Skeletal muscle cell (primary cell): Measurements from ENCODE around the gene TNPO3.
A peak's percentile ranks its signal among the peaks of the same experiment; 100 is the strongest.
"Not testable (repeated sequence)": the region's sequence is repeated elsewhere in the genome, so short reads cannot be mapped to it uniquely, and the experiment has no call there.

Experiments used
- DNase-seq: peaks from one replicate; pipeline ENCODE4 v3.0.0-alpha.2; 2010; ENCODE audit warnings: low read depth
- H3K4me3 ChIP-seq: 2 replicates; pipeline ENCODE4 v1.5.1; 2011; ENCODE audit warnings: low read depth, mild to moderate bottlenecking, control low read depth, low read length, moderate library complexity

The TNPO3 gene

DNA sequence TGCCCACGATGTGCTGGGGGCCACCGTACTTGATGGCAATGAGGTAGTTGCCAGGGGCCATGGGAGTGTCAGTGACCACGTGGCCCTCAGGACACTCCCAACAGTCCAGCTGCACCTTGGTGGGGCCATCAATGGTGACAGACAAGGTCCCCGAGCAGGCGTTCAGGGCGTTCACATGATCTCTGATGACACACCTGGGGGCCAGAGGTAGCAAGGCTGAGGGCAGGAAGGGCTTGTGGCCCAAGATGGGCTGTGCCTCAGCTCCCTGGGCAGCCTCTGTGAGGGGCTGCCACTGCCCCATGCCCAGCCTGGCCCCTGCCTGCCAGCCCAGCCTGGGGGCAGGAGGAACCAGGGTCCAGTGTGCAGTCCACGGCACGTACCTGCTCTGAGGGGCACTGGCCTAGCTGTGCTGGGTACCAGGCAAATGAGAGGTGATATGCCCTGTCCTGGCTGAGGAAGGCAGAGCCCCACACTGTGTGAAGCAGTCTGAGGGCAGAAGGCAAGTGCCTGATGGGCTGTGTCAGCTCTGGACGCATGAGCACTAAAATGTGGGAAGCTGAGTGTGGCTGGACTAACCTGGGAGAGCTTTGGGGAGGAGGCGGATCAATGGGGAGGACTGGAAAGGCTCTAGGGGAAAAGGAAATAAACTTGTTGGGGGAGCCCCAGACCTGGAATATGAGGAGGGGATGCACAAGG lies 140.9 kb downstream of the TNPO3 start:
- no peak for DNase-seq
- no peak overlapping the region for H3K4me3 ChIP-seq

DNA sequence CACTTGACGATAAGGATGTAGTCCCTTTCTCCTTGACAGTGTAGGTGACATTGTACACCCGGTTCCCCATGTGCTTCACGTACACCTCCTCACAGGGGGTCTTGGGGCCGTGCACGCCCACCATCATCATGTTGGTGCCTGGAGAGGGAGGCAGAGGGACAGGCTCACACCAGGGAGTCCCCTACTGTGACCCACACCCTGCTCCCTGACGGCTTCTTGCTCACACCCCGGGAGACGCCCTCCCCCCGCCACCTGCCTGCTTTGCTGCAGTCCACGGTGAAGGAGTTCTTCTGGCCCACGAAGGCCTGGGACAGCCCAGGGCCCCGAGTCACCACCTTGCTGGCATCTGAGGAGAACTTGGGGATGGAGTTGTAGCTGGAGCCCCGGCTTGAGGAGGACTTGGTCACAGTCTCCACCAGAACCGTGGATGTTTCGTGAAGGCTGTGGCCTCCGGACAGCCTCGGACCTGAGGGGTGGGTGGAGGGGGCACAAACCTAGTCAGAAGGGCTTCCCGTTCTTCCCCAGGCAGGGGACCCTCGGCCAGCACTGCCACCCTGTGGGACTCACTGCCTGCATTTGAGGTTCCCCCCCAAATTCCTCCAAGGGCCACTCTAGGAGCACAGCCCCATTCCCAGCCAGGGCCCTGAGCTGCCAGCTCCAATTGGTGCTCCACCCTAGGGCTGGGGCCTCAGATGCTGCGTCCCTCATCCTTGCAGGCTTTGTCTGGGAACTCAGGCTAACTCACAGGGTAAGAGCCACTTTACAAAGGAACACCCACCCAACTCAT lies 142.0 kb downstream of the TNPO3 start:
- not testable (repeated sequence) for H3K4me3 ChIP-seq, DNase-seq

DNA sequence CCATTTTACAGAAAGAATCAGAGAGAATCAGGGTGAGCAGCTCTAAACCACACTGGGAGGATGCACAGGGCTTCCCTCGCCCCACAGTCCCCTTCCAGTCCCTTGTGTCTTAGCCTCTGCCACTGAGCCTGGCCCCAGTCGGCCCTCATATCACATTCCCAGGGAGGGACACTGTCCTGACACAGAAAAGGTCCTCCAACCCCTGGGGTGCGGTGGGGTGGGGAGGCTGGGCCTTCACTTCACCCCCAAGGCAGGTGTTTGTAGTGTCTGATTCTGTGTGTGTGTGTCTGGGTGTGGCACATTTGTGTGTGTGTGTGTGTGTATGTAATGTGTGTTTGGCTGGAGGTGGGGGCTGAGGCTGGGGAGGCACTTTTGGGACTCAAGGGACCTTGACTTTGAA lies 142.6 kb downstream of the TNPO3 start:
- no peak overlapping the region for H3K4me3 ChIP-seq
- DNase-seq = no peak

DNA sequence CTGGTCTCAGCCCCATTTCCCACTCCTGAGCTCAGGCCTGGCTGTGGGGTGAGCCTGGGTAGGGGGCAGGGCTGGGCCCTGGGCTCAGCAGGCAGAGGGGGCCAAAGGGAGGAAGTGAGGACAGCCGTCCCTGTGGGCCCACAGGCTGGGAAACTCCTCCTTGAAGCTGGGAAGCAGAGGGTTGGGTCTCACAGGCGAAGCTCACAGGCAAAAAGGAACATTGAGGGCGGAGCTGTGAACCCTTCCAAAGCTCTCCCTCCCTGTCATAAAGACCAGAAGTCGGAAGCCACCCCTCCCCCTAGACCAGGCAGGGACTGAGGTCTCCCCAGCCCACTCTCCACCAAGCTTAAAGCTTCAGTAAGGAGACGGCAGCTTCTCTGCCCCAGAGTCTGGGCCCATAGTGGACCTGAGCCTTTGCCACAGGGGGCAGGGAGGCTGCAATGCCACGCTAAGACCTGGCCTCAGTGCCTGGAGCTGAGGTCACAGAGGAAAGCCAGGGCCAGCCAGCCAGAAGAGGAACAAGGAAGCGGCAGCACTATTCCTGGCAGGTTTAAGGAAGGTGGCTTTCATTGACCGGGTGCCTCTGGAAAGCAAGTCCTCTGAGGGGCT lies 143.4 kb downstream of the TNPO3 start:
- no peak for DNase-seq
- H3K4me3 ChIP-seq = no peak overlapping the region

DNA sequence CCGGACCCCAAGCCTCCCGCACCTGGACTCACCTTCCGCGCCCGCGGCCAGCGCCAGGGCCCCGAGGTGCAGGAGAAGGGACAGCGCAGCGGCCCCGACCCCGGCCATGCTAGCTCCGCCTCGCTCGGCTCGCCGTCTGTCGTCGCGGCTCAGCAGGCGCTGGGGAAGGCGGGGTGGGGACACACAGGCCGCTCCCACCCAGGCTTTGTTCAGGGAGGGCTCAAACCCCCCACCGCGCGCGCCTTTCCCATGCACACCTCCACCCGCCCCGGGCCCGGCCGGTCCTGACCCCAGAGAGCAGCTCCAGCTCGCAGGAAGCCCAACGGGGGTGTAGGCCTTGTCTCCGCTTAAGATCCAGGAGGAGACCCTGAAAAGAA lies 144.4 kb downstream of the TNPO3 start, which contains the start of gene KCP:
TSS of gene KCP (minus strand) at position 141 of the 377 bp plus-strand sequence. CDS start at position 108, 33 bp downstream.
- peak within 1 kb of the TSS; percentile 4 for H3K4me3 ChIP-seq
- no peak for DNase-seq

DNA sequence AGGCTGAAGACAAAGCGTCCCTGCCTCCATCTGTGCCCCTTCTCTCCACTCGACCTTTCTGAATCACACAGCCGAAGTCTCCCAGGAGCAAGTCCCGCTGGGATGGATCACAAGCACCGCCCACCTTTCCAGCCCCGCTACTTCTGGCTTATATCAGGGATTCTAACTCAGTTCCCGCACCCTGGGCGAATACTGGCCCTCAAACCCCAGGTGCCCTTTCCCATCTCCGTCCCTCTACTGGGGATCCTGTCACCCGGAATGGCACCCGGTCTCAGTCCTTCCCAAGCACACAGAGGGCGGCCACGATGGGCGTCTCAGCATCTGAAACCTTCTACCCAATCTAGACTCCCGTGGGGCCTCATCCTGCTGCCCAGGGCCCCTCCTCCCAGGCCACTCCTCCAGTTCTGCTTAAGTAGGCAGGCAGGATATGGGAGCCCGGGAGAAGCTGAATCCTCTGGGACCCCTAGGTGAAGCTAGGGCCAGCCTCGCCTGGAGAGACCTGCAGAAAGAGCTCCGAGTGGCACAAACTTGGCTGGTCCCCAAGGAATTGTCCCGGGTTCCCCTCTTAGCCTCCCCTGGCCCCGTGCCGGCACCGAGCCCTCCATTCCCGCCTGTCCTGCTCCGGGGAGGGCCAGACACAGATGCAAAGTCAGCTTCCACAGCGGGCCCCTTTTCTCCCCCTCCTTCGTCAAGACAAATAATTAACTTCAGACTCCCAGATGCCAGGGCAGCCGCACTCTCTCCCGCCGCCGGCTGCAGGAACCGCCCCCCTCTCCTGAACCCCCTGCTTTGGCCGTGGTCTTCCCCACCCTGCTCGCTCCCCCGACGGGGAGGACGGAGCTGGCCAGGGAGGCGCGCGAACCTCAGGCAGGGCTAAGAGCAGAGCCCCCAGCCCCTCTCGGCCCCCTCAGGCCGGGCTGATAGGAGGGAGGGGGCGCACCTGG lies 145.0 kb downstream of the TNPO3 start:
- no peak for DNase-seq
- peak overlapping the region; percentile 4 for H3K4me3 ChIP-seq

DNA sequence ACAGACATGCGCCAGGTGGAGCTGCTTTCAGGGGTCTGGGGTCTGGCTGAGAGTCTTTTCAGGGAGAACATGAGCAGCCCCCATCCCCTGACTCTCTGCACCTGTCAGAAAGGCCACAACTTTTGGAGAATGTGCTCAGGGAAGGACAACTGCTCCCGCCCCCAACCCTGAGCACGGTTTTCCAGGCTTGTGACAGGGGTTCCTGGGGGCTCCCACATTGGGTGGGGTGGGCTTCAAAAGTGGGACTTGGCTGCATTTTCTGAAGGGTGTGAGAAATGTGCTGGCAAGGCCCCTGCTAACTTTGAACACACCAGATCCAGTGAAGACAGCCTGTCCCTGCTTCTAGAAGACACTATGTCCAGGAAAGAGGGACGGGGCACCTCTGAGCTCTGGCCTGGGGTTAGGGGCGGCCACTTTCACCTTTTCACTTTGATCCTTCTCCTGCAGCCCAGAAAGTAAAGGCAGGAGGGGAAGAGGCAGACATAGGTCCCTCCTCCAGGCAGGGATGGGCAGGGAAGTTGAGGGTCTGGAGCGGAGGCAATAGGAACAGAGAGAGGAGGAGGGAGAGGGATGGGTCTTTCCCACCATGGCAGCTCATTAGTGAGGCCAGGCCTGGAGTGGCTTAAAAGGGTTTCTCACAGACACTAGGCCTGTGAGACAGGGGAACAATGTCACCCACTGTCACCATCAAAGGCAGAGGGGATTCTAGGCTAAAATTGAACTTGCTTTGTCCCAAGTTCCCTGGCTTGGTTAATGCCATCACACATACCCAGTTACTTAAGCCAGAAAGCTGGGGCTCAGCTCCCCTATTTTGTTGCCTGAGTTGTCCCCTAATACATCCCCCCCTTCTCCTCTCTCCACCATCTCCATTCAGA lies 145.9 kb downstream of the TNPO3 start:
- no peak for DNase-seq
- no peak overlapping the region for H3K4me3 ChIP-seq

DNA sequence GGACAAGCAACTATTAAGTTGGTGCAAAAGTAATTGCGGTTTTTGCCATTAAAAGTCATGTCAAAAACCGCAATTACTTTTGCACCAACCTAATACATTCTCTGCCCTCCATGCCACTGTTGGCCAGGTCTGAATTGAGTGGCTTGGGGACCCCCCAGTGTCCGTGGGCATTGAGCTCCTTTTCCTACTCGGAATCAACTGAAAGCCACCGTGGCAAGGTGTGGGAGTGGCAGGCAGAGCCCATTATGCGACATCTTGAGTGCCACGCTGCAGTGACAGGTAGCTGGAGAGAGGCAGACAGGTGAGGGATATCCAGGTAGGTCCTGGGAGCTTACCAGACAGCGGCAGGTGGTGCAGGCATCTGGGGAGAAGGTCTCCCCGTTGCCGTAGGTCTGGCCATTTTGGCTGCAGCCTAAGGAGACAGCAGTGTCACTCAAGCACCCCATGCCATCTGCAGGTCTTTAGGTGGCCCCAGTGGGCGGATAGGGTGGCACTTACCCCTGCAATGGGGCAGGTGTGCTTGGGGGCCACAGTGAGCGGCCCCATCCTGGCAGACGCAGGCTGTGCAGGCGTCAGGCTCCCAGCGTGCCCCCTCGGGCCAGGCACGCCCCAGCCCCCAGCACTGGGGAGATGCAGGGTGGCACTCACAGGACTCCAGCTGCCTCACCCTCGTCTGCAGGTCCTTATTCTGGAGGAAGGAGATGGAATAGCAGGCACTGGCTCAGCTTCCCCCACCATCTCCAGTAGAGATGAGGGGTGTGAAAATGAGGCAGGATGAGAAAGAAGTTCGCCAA lies 147.9 kb downstream of the TNPO3 start:
- no peak for DNase-seq
- H3K4me3 ChIP-seq = no peak overlapping the region

DNA sequence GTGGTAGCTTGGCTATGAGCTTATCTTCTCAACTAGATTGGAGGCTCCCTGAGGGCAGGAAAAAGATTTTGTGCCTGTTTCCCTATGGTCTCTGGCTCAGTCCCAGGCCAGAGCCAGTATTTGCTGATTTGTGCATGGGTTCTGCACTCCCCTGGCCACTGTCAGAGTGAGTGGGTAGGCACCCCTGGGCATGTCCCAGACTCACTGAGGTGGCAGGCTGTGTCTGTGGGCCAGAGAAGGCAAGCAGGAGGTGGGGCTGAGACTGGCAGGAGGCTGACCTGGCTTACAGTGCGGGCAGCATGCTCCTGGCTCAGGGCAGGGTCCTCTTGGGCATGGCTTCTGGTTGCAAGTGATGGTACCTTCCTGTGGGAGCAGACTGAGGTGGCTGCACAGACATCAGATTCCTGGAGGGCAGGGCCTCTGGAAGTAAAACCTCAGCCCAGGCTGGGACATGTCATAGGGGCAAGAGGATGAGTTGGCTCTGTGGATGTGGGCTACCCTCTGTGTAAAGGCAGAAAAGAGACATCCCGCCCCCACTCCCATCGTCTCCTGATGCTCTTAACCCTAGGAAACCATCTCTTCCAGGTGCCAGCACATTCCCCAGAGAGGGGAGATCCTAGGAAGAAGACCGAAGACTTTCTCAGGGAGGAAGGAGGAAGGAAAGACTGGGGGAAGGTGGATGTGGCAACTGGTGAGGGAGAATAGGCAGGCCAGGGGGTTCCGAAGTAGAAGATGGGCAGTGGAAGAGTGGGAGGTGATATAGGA lies 148.7 kb downstream of the TNPO3 start:
- no peak for DNase-seq
- H3K4me3 ChIP-seq = no peak overlapping the region

DNA sequence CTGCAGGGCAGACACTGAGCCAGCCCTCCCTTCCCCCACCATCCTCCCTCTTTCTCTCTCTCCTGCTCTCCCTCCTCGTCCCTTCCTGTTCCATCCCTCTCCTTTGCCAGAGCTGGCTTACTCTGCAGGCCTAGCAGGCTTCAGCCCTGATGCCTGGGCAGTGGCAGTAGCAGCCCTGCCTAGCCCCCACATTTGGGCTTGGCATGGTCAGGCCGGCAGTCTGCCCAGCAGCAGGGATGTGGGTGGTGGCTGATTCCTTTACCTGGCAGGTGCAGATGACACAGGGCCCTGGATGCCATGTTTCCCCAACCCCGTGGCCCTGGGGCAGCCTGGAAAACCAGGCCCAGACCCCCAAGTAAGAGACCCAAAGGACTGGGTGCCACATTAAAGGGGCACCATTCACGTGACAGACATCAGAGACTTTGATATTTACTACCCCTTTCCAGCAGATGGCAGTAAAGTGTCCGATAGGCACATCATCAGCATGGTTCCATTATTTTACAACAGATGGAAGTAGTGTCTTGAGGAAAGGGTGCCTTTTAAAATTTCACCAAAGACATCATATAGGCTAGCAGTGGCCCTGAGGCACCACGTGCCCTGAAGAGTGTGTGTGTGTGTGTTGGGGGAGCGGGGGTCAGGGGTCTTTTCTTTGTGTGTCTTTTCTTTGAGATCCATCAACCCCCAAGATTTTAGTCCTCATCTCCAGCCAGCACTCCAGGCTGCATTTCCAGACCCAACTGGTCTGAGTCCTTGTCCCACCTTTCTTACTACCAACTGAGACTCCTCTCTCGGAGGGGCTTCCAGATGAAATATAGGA lies 150.3 kb downstream of the TNPO3 start:
- no peak overlapping the region for H3K4me3 ChIP-seq
- DNase-seq = no peak
